D721Med (cell line): ENCODE results near the gene RFPL1.

Source experiments
- DNase-seq: peaks from one replicate; pipeline ENCODE4 v3.0.0; 2011; ENCODE audit warnings: low spot score; ENCODE audit not compliant: insufficient read length
- FAIRE-seq: peaks from 2 replicates; lab custom pipeline; 2011; peaks lifted over from hg19 to GRCh38; lab: Jason Lieb, UNC
- TF ChIP-seq, protein P1 (sequence below): IDR thresholded peaks from 2 replicates; pipeline ENCODE4 v1.5.1; 2012; ENCODE audit warnings: mild to moderate bottlenecking, control low read depth; ENCODE audit not compliant: insufficient read depth; ENCODE audit errors: missing control alignments

The RFPL1 gene

DNA sequence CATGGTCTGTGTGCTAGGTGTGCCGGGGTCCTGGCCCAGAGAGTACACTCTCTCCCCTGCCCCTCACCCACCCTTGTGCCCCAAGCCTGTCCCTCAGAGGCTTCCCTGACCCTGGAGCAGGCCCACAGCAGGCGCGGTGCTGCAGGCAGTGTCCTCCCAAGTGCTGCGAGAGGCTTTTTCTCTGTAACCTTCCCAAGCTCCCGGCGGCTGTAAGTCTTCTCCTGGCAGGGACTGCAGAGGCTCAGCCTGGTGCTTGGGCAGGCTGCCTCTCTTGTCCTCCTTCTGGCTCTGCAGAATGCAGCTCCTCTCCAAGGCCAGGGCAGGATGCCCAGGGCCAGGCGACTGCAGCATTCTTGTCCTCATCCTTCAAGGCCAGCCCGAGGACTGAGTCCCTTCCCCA, 15.9 kb downstream of the RFPL1 start:
- no peak for FAIRE-seq
- TF ChIP-seq, protein P1, sequence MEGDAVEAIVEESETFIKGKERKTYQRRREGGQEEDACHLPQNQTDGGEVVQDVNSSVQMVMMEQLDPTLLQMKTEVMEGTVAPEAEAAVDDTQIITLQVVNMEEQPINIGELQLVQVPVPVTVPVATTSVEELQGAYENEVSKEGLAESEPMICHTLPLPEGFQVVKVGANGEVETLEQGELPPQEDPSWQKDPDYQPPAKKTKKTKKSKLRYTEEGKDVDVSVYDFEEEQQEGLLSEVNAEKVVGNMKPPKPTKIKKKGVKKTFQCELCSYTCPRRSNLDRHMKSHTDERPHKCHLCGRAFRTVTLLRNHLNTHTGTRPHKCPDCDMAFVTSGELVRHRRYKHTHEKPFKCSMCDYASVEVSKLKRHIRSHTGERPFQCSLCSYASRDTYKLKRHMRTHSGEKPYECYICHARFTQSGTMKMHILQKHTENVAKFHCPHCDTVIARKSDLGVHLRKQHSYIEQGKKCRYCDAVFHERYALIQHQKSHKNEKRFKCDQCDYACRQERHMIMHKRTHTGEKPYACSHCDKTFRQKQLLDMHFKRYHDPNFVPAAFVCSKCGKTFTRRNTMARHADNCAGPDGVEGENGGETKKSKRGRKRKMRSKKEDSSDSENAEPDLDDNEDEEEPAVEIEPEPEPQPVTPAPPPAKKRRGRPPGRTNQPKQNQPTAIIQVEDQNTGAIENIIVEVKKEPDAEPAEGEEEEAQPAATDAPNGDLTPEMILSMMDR, result no peak

DNA sequence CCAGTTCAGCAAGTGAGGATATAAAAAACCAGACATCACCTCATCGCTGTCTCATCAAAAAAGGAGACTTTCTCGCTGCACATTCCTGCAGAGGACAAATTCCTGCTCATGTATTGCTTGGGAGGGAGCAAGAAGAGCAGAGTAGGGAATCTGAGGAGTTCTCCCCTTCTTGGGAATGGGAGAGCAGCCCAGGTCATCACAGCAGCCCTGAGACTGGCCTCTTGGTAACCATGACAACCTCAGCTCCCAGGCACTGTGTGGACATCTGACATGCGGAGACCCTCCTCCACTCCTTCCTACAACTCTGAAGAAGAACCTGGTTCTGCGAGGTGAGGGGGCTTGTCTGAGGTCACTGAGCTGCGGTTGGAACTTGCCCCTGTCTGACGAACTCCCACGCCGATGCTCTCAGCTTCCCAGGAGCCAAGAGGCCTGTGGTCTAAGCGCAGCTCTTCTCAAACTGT, 17.9 kb downstream of the RFPL1 start:
- TF ChIP-seq, protein P1, result no peak
- DNase-seq (no peak), FAIRE-seq (no peak)

More for the DNA sequence above, 15.9 kb downstream of the RFPL1 start:
- no peak for DNase-seq

DNA sequence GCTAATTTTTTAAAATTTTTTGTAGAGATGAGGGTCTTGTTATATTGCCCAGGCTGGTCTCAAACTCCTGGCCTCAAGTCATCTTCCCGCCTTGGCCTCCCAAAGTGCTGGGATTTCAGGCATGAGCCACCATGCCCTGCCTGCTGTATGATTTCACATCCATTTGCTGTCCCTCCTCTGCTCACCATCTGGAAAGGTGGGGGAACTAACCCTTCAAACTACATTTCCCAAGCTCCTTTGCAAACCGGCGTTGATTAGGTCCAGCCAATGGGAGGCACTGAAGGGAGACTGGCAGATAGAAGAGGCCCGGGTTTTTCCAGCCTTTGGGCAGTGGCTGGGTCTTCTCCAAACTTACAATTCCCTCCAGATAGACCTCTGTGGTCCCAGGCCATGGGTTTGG, 19.3 kb downstream of the RFPL1 start:
- FAIRE-seq (no peak), DNase-seq (no peak)
- TF ChIP-seq, protein P1, result no peak

DNA sequence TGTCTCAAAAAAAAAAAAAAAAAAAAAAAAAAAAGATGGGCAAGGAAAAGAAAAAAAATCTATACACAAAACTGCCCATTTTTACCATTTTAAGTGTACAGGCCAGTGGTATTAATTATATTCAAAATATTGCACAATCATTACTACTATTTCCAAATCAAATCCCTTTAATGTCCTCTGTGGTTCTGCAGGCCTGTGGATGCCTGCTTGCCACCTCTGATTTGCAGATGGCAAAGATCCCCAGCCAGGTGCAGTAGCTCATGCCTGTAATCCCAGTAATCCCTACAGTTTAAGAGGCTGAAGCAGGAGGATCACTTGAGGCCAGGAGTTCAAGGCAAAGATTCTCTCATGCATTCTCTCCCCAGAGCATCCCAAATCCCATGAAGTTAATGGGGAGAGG, 20.2 kb downstream of the RFPL1 start:
- peak; percentile 25 for FAIRE-seq
- DNase-seq, result no peak
- TF ChIP-seq, protein P1, result no peak

DNA sequence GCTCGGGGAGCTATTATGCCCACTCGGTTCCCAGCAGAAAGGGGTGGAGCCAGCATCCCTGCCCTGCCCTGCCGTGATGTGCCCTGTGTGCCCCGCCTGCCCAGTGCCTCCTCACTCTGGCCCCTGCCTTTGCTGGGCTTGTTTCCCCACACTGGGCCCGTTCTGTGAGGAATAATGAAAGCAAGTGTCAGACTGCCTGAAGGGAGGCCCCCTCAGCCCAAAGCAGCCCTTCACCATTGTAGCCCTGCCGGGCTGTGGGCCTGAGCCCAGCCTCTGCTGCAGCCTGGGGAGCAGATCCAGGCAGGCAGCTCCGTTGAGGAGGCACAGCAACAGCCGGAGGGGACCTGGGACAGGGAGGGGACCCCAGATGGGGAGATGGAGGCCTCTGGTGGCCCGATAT, 21.4 kb downstream of the RFPL1 start:
- TF ChIP-seq, protein P1, result no peak
- DNase-seq (no peak), FAIRE-seq (no peak)

DNA sequence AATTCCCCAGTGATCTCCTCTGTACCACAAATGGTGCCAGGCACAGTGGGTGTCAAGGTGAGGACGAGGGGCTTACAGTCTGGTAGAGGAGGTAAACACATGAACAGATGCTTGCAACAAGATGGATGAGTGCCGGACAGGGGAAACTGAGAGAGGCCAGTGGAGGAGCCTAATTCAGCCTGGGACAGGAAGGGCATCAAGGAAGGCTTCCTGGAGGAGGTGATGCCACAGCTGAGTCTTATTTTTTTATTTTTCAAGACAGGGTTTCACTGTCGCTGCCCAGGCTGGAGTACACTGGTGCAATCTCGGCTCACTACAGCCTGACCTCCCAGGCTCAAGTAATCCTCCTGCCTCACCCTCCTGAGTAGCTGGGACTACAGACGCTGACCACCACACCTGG, 22.9 kb downstream of the RFPL1 start:
- TF ChIP-seq, protein P1, result no peak
- DNase-seq, result no peak
- FAIRE-seq, result no peak

DNA sequence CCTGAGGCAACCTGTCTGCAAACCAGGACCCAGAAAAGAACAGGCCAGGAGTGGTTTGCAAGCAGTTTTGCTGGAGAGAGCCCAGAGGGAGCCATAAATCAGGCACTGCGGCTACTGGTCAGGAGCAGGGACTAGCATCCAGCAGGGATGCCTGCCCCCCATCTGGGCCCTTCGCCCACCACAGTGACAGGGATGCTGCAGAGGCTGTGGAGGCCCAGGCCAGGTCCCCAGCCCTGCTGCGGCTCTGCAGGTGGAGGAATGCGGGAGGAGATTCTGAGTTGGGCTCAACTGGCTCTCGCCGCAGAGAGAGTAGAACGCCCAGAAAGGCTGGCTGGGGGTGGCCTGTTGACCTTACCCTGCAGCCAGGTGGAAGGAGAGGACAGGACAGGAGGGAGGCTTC, 25.2 kb downstream of the RFPL1 start:
- DNase-seq, result no peak
- FAIRE-seq, result no peak
- TF ChIP-seq, protein P1, result no peak
